CD4-positive, alpha-beta T cell (primary cell): Measurements from ENCODE around the gene PIEZO1. TPM values are rescaled to one million over a fixed set of nuclear protein-coding genes. Genes with fewer than 3 reads are reported as not detected.

Source experiments
- ATAC-seq: fragments of 200-7000 bp; cut with Tn5 transposase; one replicate; pipeline ENCODE4 v1.10.0; 2022; ENCODE audit warnings: mild to moderate bottlenecking; ENCODE audit not compliant: poor library complexity
- CTCF ChIA-PET: fragments of 350-600 bp; sonication (Branson Sonifier 250); formaldehyde crosslinking; loops from one replicate; lab custom pipeline; 2021; ENCODE audit warnings: antibody characterized with exemption, inconsistent platforms; lab: Charles Lee
- POLR2A ChIA-PET: fragments of 350-600 bp; sonication (Branson Sonifier 250); formaldehyde crosslinking; loops from one replicate; lab custom pipeline; 2021; ENCODE audit warnings: antibody characterized with exemption, inconsistent platforms; lab: Charles Lee
- DNase-seq, 14 experiments: peaks; one replicate each; pipeline ENCODE4 v3.0.0-alpha.2; 2013 to 2020; ENCODE audit warnings: mixed read lengths in 2 of 14
- H3K27ac ChIP-seq, 2 donors: one replicate each; pipeline versions ENCODE4 v1.5.1 to v1.7.0; 2013; ENCODE audit warnings: low read length in 2 of 2, low read depth in 1 of 2, mild to moderate bottlenecking in 1 of 2
- H3K27me3 ChIP-seq, 2 experiments: 1 replicate in 1 of 2; 2 replicates in 1 of 2; pipeline versions ENCODE4 v1.6.1 to v1.7.0; 2013; ENCODE audit warnings: low read length in 2 of 2, control low read depth in 1 of 2, mild to moderate bottlenecking in 1 of 2, moderate library complexity in 1 of 2; ENCODE audit not compliant: insufficient read depth in 2 of 2, control insufficient read depth in 1 of 2
- H3K36me3 ChIP-seq: one replicate; pipeline ENCODE4 v1.6.1; 2013; ENCODE audit warnings: low read length, control low read depth; ENCODE audit not compliant: insufficient read depth
- H3K4me1 ChIP-seq: one replicate; pipeline ENCODE4 v1.6.1; 2013; ENCODE audit warnings: low read length, control low read depth; ENCODE audit not compliant: insufficient read depth
- H3K4me3 ChIP-seq: one replicate; pipeline ENCODE4 v1.5.1; 2013; ENCODE audit warnings: mild to moderate bottlenecking, low read length, moderate library complexity
- H3K9me3 ChIP-seq, 2 experiments: 1 replicate in 1 of 2; 2 replicates in 1 of 2; pipeline versions ENCODE4 v1.6.1 to v1.7.0; 2013; ENCODE audit warnings: low read length in 2 of 2, mild to moderate bottlenecking in 2 of 2, control low read depth in 1 of 2, moderate library complexity in 1 of 2; ENCODE audit not compliant: control insufficient read depth in 1 of 2, insufficient read depth in 1 of 2
- H3K27ac Mint-ChIP-seq: one replicate; pipeline ENCODE4 v1.8.0; 2020; ENCODE audit warnings: mixed read lengths
- H3K27me3 Mint-ChIP-seq: one replicate; pipeline ENCODE4 v1.8.0; 2021; ENCODE audit warnings: mixed read lengths
- H3K36me3 Mint-ChIP-seq: one replicate; pipeline ENCODE4 v1.8.0; 2021; ENCODE audit warnings: low read depth, mixed read lengths
- H3K4me1 Mint-ChIP-seq: one replicate; pipeline ENCODE4 v1.8.0; 2021; ENCODE audit warnings: low read depth, mixed read lengths
- H3K4me3 Mint-ChIP-seq: one replicate; pipeline ENCODE4 v1.8.0; 2020; ENCODE audit warnings: mild to moderate bottlenecking, mixed read lengths
- H3K9me3 Mint-ChIP-seq: one replicate; pipeline ENCODE4 v1.8.0; 2020; ENCODE audit warnings: mixed read lengths
- intact Hi-C, 2 experiments: fragments of 100-400 bp; cut with DNase I in 1 of 2; cut with micrococcal nuclease in 1 of 2; formaldehyde crosslinking; loops; one replicate each; pipeline versions ENCODE4 v1.15.1 to v1.9.0; 2023 to 2025; cut with DNase I, micrococcal nuclease
- total RNA-seq, 174 experiments: library from RNA in 2 of 174; stranded (reverse) in 2 of 174; gene quantifications; one replicate each; pipeline ENCODE4 v1.2.3 and lab custom pipeline; 2021 to 2026
- TF ChIP-seq, protein P1 (sequence below): fragments of 200-600 bp; IDR thresholded peaks from one replicate; pipeline ENCODE4 v1.8.0; 2022; ENCODE audit warnings: antibody characterized with exemption, mild to moderate bottlenecking

Gene PIEZO1
- total RNA-seq, 2 experiments from 2014 or later = 142 to 146 TPM

DNA sequence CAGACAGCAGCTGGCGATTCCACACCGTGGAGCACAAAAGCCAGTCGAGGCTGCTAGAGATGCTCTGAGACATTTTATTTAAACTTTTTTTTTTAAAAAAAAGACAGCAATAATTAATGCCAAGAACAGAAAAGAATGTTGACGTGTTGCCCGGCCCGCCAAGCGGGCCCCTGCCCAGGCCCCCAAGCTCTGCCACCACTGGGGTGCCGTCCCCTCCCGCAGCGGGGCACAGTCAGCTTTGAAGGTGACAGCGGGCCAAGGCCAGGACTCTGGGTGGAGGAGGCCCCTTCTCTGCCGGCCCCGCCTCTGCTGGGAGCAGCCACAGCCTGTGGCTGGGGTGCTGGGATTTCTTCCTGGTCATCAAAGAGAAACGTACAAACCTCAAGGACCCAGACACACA, 88.6 kb downstream of the PIEZO1 start:
- ChIA-PET CTCF (no interaction called here), POLR2A (interaction anchor here (0.6 to 2.3 kb wide), 3 partner anchors 8 to 74 kb away, joined by 3 to 7 read pairs (median 3); no protein-coding TSS in a partner anchor)
- DNase-seq = no peak
- intact Hi-C loops = no loop called here
- no peak overlapping the region for H3K4me3 ChIP-seq
- H3K4me3 Mint-ChIP-seq = no peak overlapping the region
- no peak overlapping the region for H3K27ac ChIP-seq
- no peaks in the 10 kb centered on the region for H3K27me3 ChIP-seq
- H3K4me1 ChIP-seq = peaks cover 98% of the 10 kb centered on the region
- TF ChIP-seq, protein P1, sequence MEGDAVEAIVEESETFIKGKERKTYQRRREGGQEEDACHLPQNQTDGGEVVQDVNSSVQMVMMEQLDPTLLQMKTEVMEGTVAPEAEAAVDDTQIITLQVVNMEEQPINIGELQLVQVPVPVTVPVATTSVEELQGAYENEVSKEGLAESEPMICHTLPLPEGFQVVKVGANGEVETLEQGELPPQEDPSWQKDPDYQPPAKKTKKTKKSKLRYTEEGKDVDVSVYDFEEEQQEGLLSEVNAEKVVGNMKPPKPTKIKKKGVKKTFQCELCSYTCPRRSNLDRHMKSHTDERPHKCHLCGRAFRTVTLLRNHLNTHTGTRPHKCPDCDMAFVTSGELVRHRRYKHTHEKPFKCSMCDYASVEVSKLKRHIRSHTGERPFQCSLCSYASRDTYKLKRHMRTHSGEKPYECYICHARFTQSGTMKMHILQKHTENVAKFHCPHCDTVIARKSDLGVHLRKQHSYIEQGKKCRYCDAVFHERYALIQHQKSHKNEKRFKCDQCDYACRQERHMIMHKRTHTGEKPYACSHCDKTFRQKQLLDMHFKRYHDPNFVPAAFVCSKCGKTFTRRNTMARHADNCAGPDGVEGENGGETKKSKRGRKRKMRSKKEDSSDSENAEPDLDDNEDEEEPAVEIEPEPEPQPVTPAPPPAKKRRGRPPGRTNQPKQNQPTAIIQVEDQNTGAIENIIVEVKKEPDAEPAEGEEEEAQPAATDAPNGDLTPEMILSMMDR = no peak
- H3K9me3 ChIP-seq = no peaks in the 10 kb centered on the region
- no peaks in the 10 kb centered on the region for H3K9me3 Mint-ChIP-seq
- H3K27me3 Mint-ChIP-seq = no peaks in the 10 kb centered on the region
- peaks cover 61% of the 10 kb centered on the region for H3K36me3 ChIP-seq
- peaks cover 54% of the 10 kb centered on the region for H3K4me1 Mint-ChIP-seq
- peaks cover 41% of the 10 kb centered on the region for H3K36me3 Mint-ChIP-seq
- H3K27ac Mint-ChIP-seq = peak overlapping the region; percentile 30
- ATAC-seq = no peak

DNA sequence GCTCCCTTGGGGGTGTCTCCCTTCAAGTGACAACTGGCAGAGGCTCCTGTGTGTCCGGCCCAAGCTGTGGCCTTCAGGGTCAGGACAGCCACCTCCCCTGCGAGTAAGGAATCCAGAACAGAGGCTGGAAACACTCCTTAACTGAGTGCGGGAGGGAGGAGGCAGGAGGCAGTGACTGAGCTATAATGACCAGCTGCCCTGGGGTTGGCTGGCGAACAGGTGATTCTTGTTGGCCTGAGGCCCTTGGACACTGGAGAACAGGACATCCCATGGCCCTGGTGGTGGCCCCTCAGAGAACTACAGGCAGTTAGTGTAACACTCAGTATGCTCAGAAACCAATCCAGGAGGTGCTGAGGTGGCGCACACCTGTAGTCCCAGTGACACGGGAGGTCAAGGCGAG, 89.3 kb downstream of the PIEZO1 start:
- H3K27ac Mint-ChIP-seq = peak overlapping the region; percentile 58
- Histone ChIP-seq H3K4me3 (no peak overlapping the region), H3K27me3 (no peaks in the 10 kb centered on the region), H3K27ac (no peak overlapping the region), H3K36me3 (peaks cover 60% of the 10 kb centered on the region), H3K4me1 (peaks cover 98% of the 10 kb centered on the region), H3K9me3 (no peaks in the 10 kb centered on the region)
- H3K4me1 Mint-ChIP-seq = peaks cover 56% of the 10 kb centered on the region
- TF ChIP-seq, protein P1 = no peak
- ChIA-PET POLR2A (interaction anchor here (0.6 to 2.3 kb wide), 2 partner anchors 9 to 75 kb away, joined by 3 to 7 read pairs; no protein-coding TSS in a partner anchor), CTCF (no interaction called here)
- H3K9me3 Mint-ChIP-seq = no peaks in the 10 kb centered on the region
- no peak for ATAC-seq
- no peak for DNase-seq
- H3K4me3 Mint-ChIP-seq = no peak overlapping the region
- no peaks in the 10 kb centered on the region for H3K27me3 Mint-ChIP-seq
- H3K36me3 Mint-ChIP-seq = peaks cover 36% of the 10 kb centered on the region
- intact Hi-C loops = no loop called here

DNA sequence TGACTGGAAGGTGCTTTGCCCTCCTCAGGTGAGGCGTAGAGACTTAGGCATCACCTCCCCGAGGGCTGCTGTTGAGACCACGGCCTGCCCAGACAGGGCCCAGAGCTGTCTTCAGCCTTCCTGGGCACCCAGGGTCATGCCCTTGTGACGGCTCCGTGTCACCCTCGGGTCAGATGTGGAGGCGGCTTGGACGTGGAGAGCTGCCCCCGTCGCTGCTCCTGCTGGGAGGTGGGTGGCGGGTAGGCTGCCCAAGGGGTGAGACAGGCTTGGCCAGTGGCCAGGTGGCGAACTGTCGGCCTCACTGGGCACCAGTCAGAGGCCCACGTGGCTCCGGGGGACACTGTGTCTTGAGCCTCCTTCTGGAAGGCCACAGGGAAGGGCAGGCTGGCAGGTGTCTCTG, 89.8 kb downstream of the PIEZO1 start:
- no peaks in the 10 kb centered on the region for H3K9me3 Mint-ChIP-seq
- ATAC-seq = no peak
- no peak for DNase-seq
- peaks cover 56% of the 10 kb centered on the region for H3K4me1 Mint-ChIP-seq
- no peaks in the 10 kb centered on the region for H3K27me3 Mint-ChIP-seq
- peaks cover 30% of the 10 kb centered on the region for H3K36me3 Mint-ChIP-seq
- intact Hi-C loops = no loop called here
- Histone ChIP-seq H3K4me3 (no peak overlapping the region), H3K4me1 (peaks cover 98% of the 10 kb centered on the region), H3K27ac (peak overlapping the region in 1 of 2 donors; percentile 29), H3K27me3 (no peaks in the 10 kb centered on the region), H3K9me3 (no peaks in the 10 kb centered on the region), H3K36me3 (peaks cover 55% of the 10 kb centered on the region)
- ChIA-PET POLR2A (interaction anchor here (2.3 kb wide), 1 partner anchor 9 kb away, joined by 7 read pairs; no protein-coding TSS in a partner anchor), CTCF (no interaction called here)
- peak overlapping the region; percentile 4 for H3K4me3 Mint-ChIP-seq
- TF ChIP-seq, protein P1 = no peak
- H3K27ac Mint-ChIP-seq = peak overlapping the region; percentile 58
